Suprapubic skin (tissue), 4 donors: ENCODE measurements around the gene ZNF592.

Experiments
- CTCF ChIP-seq, 2 donors: fragments of 200-600 bp in 1 of 2; fragments of 450-650 bp in 1 of 2; sonication (generic) in 1 of 2; IDR thresholded peaks; one replicate each; pipeline ENCODE4 v1.5.1; 2016 to 2019; ENCODE audit warnings: antibody characterized with exemption in 2 of 2, mild to moderate bottlenecking in 1 of 2, moderate library complexity in 1 of 2
- POLR2A ChIP-seq, 2 donors: fragments of 450-650 bp; IDR thresholded peaks; one replicate each; pipeline ENCODE4 v1.6.1; 2017; ENCODE audit warnings: antibody characterized with exemption in 2 of 2, mild to moderate bottlenecking in 2 of 2, moderate library complexity in 2 of 2
- POLR2AphosphoS5 ChIP-seq, 3 donors: sonication (generic); formaldehyde crosslinking; IDR thresholded peaks; one replicate each; pipeline ENCODE4 v1.6.1; 2017; ENCODE audit warnings: antibody characterized with exemption in 3 of 3

GRCh38 chr15:84810073-84810840 is 61.9 kb downstream of the ZNF592 start:
- TF ChIP-seq CTCF (IDR thresholded peaks at IDR 0.05) (no peak), POLR2A (IDR thresholded peaks at IDR 0.05) (no peak), POLR2AphosphoS5 (IDR thresholded peaks at IDR 0.05) (no peak)
